Breast epithelium (tissue), 4 donors: ENCODE data around the gene HOOK2. TPM values are rescaled to one million over a fixed set of nuclear protein-coding genes. Genes with fewer than 3 reads are reported as not detected.

Source experiments
- DNase-seq, 2 donors: peaks; one replicate each; pipeline ENCODE4 v3.0.0-alpha.2; 2019; ENCODE audit warnings: low spot score in 2 of 2
- H3K27ac ChIP-seq, 2 donors: fragments of 200-600 bp; sonication (generic) in 1 of 2; one replicate each; pipeline ENCODE4 v1.5.1; 2016 to 2019; ENCODE audit warnings: mild to moderate bottlenecking in 1 of 2
- H3K27me3 ChIP-seq, 2 donors: fragments of 200-600 bp; sonication (generic) in 1 of 2; one replicate each; pipeline versions ENCODE4 v1.5.1 to v1.6.0; 2017 to 2019; ENCODE audit warnings: control low read depth in 1 of 2, mild to moderate bottlenecking in 1 of 2
- H3K36me3 ChIP-seq: fragments of 200-600 bp; one replicate; pipeline ENCODE4 v1.5.1; 2019
- H3K4me1 ChIP-seq, 2 donors: fragments of 200-600 bp; sonication (generic); one replicate each; pipeline ENCODE4 v1.5.1; 2016 to 2019; ENCODE audit warnings: control low read depth in 1 of 2
- H3K4me3 ChIP-seq, 3 donors: fragments of 200-600 bp; sonication (generic); 1 replicate in 2 of 3; 2 replicates in 1 of 3; pipeline ENCODE4 v1.5.1; 2016 to 2019; ENCODE audit warnings: mild to moderate bottlenecking in 3 of 3, moderate library complexity in 2 of 3
- H3K9me3 ChIP-seq, 2 donors: fragments of 200-600 bp; sonication (generic) in 1 of 2; one replicate each; pipeline ENCODE4 v1.5.1; 2016 to 2019; ENCODE audit warnings: control low read depth in 1 of 2
- CTCF ChIP-seq, 3 donors: fragments of 450-650 bp; IDR thresholded peaks; one replicate each; pipeline ENCODE4 v1.5.1; 2016 to 2017; ENCODE audit warnings: antibody characterized with exemption in 3 of 3, mild to moderate bottlenecking in 3 of 3, moderate library complexity in 3 of 3
- POLR2A ChIP-seq: fragments of 450-650 bp; IDR thresholded peaks from one replicate; pipeline ENCODE4 v1.6.1; 2016; ENCODE audit warnings: antibody characterized with exemption, mild to moderate bottlenecking, moderate library complexity
- POLR2AphosphoS5 ChIP-seq, 3 donors: sonication (generic); formaldehyde crosslinking; IDR thresholded peaks; one replicate each; pipeline ENCODE4 v1.6.1; 2017; ENCODE audit warnings: antibody characterized with exemption in 3 of 3
- intact Hi-C: fragments of 100-400 bp; cut with DNase I; formaldehyde crosslinking; loops from one replicate; pipeline ENCODE4 v1.15.1; 2023; ENCODE audit warnings: low total_unique reads
- total RNA-seq, 3 donors: library from RNA; depleted of rRNA; stranded (reverse); fragments of >200 nt; gene quantifications; one replicate each; pipeline ENCODE4 v1.1.0, GENCODE V29; 2016

The HOOK2 gene
- total RNA-seq, 3 donors from 2014 or later: 45.8 to 101 (median 98.6) TPM

- Histone ChIP-seq H3K27ac (peak overlapping the region; percentile 97 to 98), H3K9me3 (no peaks in the 10 kb centered on the region), H3K4me1 (peaks cover 11 to 18% of the 10 kb centered on the region in 2 donors), H3K36me3 (no peaks in the 10 kb centered on the region), H3K4me3 (peak overlapping the region; percentile 54 to 80 (median 73)), H3K27me3 (no peaks in the 10 kb centered on the region)
- intact Hi-C loops: no loop called here
- TF ChIP-seq POLR2AphosphoS5 (IDR thresholded peaks at IDR 0.05) (peak in 2 of 3 donors; percentile 27 to 90), CTCF (IDR thresholded peaks at IDR 0.05) (no peak)
- DNase-seq: no peak
Observed at GRCh38 chr19:12779162-12779993, 4.0 kb upstream of the HOOK2 start.

GRCh38 chr19:12778905-12779161, 3.5 kb upstream of the HOOK2 start:
- Histone ChIP-seq H3K4me1 (peaks cover 5 to 14% of the 10 kb centered on the region in 2 donors), H3K27ac (peak overlapping the region; percentile 97 to 98), H3K9me3 (no peaks in the 10 kb centered on the region), H3K4me3 (peak overlapping the region; percentile 54 to 80 (median 73)), H3K36me3 (no peaks in the 10 kb centered on the region), H3K27me3 (no peaks in the 10 kb centered on the region)
- intact Hi-C loops: no loop called here
- TF ChIP-seq CTCF (IDR thresholded peaks at IDR 0.05) (no peak), POLR2AphosphoS5 (IDR thresholded peaks at IDR 0.05) (no peak), POLR2A (no peak)
- no peak for DNase-seq

- H3K9me3 ChIP-seq: no peaks in the 10 kb centered on the region
- H3K27me3 ChIP-seq: no peaks in the 10 kb centered on the region
- peak; percentile 85 to 86 for DNase-seq
- peaks cover 0 to 8% of the 10 kb centered on the region in 2 donors for H3K4me1 ChIP-seq
- peak in 1 of 3 donors; percentile 11 for TF ChIP-seq CTCF (IDR thresholded peaks at IDR 0.05)
- TF ChIP-seq POLR2AphosphoS5 (IDR thresholded peaks at IDR 0.05): peak; percentile 58 to 73 (median 65)
- TF ChIP-seq POLR2A: no peak
- H3K27ac ChIP-seq: peak overlapping the region; percentile 97 to 98
- no peaks in the 10 kb centered on the region for H3K36me3 ChIP-seq
- peak overlapping the region; percentile 54 to 80 (median 73) for H3K4me3 ChIP-seq
- intact Hi-C loops: no loop called here
Observed at GRCh38 chr19:12778017-12778904, 2.9 kb upstream of the HOOK2 start.

GRCh38 chr19:12777217-12778016, 2.1 kb upstream of the HOOK2 start:
- Histone ChIP-seq H3K27ac (peak overlapping the region; percentile 97 to 98), H3K27me3 (no peaks in the 10 kb centered on the region), H3K36me3 (no peaks in the 10 kb centered on the region), H3K9me3 (no peaks in the 10 kb centered on the region), H3K4me3 (peak overlapping the region; percentile 54 to 80 (median 73)), H3K4me1 (peaks cover 0 to 5% of the 10 kb centered on the region in 2 donors)
- peak; percentile 71 to 77 for DNase-seq
- intact Hi-C loops: loop anchor here (2.0 kb wide), 1 partner anchor 13 kb away; the partner anchor contains the start of gene JUNB
- TF ChIP-seq CTCF (IDR thresholded peaks at IDR 0.05) (peak; percentile 97 to 99 (median 98)), POLR2AphosphoS5 (IDR thresholded peaks at IDR 0.05) (peak; percentile 68 to 74 (median 74)), POLR2A (no peak)
